HepG2 (cell line): ENCODE data around the gene PPP4C. TPM values are rescaled to one million over a fixed set of nuclear protein-coding genes. Genes with fewer than 3 reads are reported as not detected.

ENCODE experiments used
- ADNP ChIP-seq: sonication (generic); formaldehyde crosslinking; IDR thresholded peaks from 2 replicates; pipeline ENCODE4 v1.4.0; 2020; ENCODE audit warnings: missing genetic modification reagents
- EEA1 ChIP-seq: sonication (generic); formaldehyde crosslinking; IDR thresholded peaks from 2 replicates; pipeline ENCODE4 v1.5.1; 2020; ENCODE audit warnings: mild to moderate bottlenecking, missing genetic modification reagents, borderline replicate concordance
- ELK4 ChIP-seq: sonication (generic); formaldehyde crosslinking; IDR thresholded peaks from 2 replicates; pipeline ENCODE4 v1.9.0; 2021; ENCODE audit warnings: missing genetic modification reagents, borderline replicate concordance
- KDM2A ChIP-seq: sonication (generic); formaldehyde crosslinking; IDR thresholded peaks from 2 replicates; pipeline ENCODE4 v1.4.0; 2020; ENCODE audit warnings: low read depth, missing genetic modification reagents, borderline replicate concordance
- MED1 ChIP-seq: sonication (generic); formaldehyde crosslinking; IDR thresholded peaks from 2 replicates; pipeline ENCODE4 v1.4.0; 2020; ENCODE audit warnings: missing genetic modification reagents
- MIER2 ChIP-seq: IDR thresholded peaks from 2 replicates; pipeline ENCODE4 v1.6.1; 2016; ENCODE audit warnings: missing biosample characterization, missing genetic modification reagents
- MLXIP ChIP-seq: sonication (generic); formaldehyde crosslinking; IDR thresholded peaks from 2 replicates; pipeline ENCODE4 v1.9.0; 2021; ENCODE audit warnings: missing genetic modification reagents, borderline replicate concordance
- MTA1 ChIP-seq: sonication (generic); formaldehyde crosslinking; IDR thresholded peaks from 2 replicates; pipeline ENCODE4 v1.4.0; 2020; ENCODE audit warnings: missing genetic modification reagents, mild to moderate bottlenecking, borderline replicate concordance
- NCOA2 ChIP-seq: sonication (generic); formaldehyde crosslinking; IDR thresholded peaks from 2 replicates; pipeline ENCODE4 v1.8.0; 2022; ENCODE audit warnings: inconsistent platforms
- NFRKB ChIP-seq: fragments of 450-650 bp; IDR thresholded peaks from 2 replicates; pipeline ENCODE4 v1.6.1; 2017
- NFYC ChIP-seq: IDR thresholded peaks from 2 replicates; pipeline ENCODE4 v1.6.1; 2016; ENCODE audit warnings: missing genetic modification reagents, missing compliant biosample characterization
- NR2F1 ChIP-seq, 2 experiments: fragments of 450-650 bp in 1 of 2; formaldehyde crosslinking in 1 of 2; IDR thresholded peaks; 2 replicates each; pipeline versions ENCODE4 v1.5.0 to v1.6.1; 2016 to 2020; ENCODE audit warnings: mild to moderate bottlenecking in 1 of 2, missing compliant biosample characterization in 1 of 2, missing genetic modification reagents in 1 of 2, moderate library complexity in 1 of 2
- PITX1 ChIP-seq: sonication (generic); formaldehyde crosslinking; IDR thresholded peaks from 2 replicates; pipeline ENCODE4 v1.5.1; 2020; ENCODE audit warnings: mild to moderate bottlenecking, missing genetic modification reagents
- SMAD3 ChIP-seq: sonication (generic); formaldehyde crosslinking; IDR thresholded peaks from 2 replicates; pipeline ENCODE4 v1.4.0; 2020; ENCODE audit warnings: missing genetic modification reagents
- SMC3 ChIP-seq: IDR thresholded peaks from 2 replicates; pipeline ENCODE4 v1.6.1; 2011; ENCODE audit warnings: low read length, improper control_type of control experiment
- SP4 ChIP-seq: sonication (generic); formaldehyde crosslinking; IDR thresholded peaks from 2 replicates; pipeline ENCODE4 v1.8.1; 2023; ENCODE audit warnings: mild to moderate bottlenecking, missing genetic modification reagents
- TBL1XR1 ChIP-seq: fragments of 150-350 bp; IDR thresholded peaks from 2 replicates; pipeline ENCODE4 v1.6.1; 2014; ENCODE audit warnings: borderline replicate concordance, low read length; ENCODE audit not compliant: partially characterized antibody
- ZMYM3 ChIP-seq: sonication (generic); formaldehyde crosslinking; IDR thresholded peaks from 2 replicates; pipeline ENCODE4 v1.5.1; 2020; ENCODE audit warnings: mild to moderate bottlenecking, missing genetic modification reagents
- ZNF253 ChIP-seq: sonication (generic); formaldehyde crosslinking; IDR thresholded peaks from 2 replicates; pipeline ENCODE4 v1.8.0; 2022; ENCODE audit warnings: mild to moderate bottlenecking, missing genetic modification reagents, borderline replicate concordance
- ZNF496 ChIP-seq: sonication (generic); formaldehyde crosslinking; IDR thresholded peaks from 2 replicates; pipeline ENCODE4 v1.8.1; 2023; ENCODE audit warnings: mild to moderate bottlenecking, moderate library complexity, missing genetic modification reagents; ENCODE audit not compliant: insufficient replicate concordance
- ZNF660 ChIP-seq: sonication (generic); formaldehyde crosslinking; IDR thresholded peaks from 2 replicates; pipeline ENCODE4 v1.5.1; 2020; ENCODE audit warnings: mild to moderate bottlenecking, low read depth, missing genetic modification reagents, borderline replicate concordance
- ZNF747 ChIP-seq: sonication (generic); formaldehyde crosslinking; IDR thresholded peaks from 2 replicates; pipeline ENCODE4 v1.8.1; 2023; ENCODE audit warnings: missing genetic modification reagents, mild to moderate bottlenecking, borderline replicate concordance
- ZNF839 ChIP-seq: sonication (generic); formaldehyde crosslinking; IDR thresholded peaks from 2 replicates; pipeline ENCODE4 v1.4.0; 2020; ENCODE audit warnings: missing genetic modification reagents, mild to moderate bottlenecking, borderline replicate concordance
- ZNF879 ChIP-seq: sonication (generic); formaldehyde crosslinking; IDR thresholded peaks from 2 replicates; pipeline ENCODE4 v1.8.1; 2023; ENCODE audit warnings: missing genetic modification reagents
- ZXDC ChIP-seq: sonication (generic); formaldehyde crosslinking; IDR thresholded peaks from 2 replicates; pipeline ENCODE4 v1.5.0; 2020; ENCODE audit warnings: mild to moderate bottlenecking, missing genetic modification reagents
- polyA plus RNA-seq, 8 experiments: library from polyadenylated mRNA; depleted of rRNA in 3 of 8; stranded (reverse) in 7 of 8; unstranded in 1 of 8; fragments of >200 nt; fragmentation: Illumina TruSeq in 4 of 8; extraction: Trizol in 4 of 8; gene quantifications; 2 replicates each; pipeline versions ENCODE4 v1.2.1 to v1.2.3, GENCODE V29; 2011 to 2016; ENCODE audit warnings: low read depth in 4 of 8, missing spikeins in 1 of 8, mixed read lengths in 1 of 8; ENCODE audit not compliant: insufficient read depth in 1 of 8
- total RNA-seq, 5 experiments: library from RNA; depleted of rRNA; stranded (reverse); fragments of >200 nt; fragmentation: Illumina TruSeq; extraction: Trizol; gene quantifications; 2 replicates each; pipeline ENCODE4 v1.2.3, GENCODE V29; 2016; ENCODE audit warnings: low read depth in 1 of 5

PPP4C gene
- total and polyA plus RNA-seq, 2 of the 13 experiments (the other 11 are each of a cell fraction or from before 2014, with no cell fraction given), result 176 to 220 TPM

GRCh38 chr16:30063278-30063892, 12.4 kb upstream of the PPP4C start (continued):
- TF ChIP-seq ZNF747 (CRISPR knock-in tag) (peak; percentile 10; the same call in 1 of the 2 replicates), TBL1XR1 (no peak), NCOA2 (0 out of 2 replicates have a peak, but pooled peaks have one; percentile 9), KDM2A (CRISPR knock-in tag) (no peak), MTA1 (CRISPR knock-in tag) (no peak), ELK4 (0 out of 2 replicates have a peak, but pooled peaks have one; percentile 64), NFRKB (no peak), SP4 (no peak), ZNF253 (CRISPR knock-in tag) (0 out of 2 replicates have a peak, but pooled peaks have one; percentile 5), SMC3 (no peak), MED1 (CRISPR knock-in tag) (0 out of 2 replicates have a peak, but pooled peaks have one; percentile 1), NFYC (CRISPR knock-in tag) (no peak), MIER2 (no peak), ADNP (CRISPR knock-in tag) (0 out of 2 replicates have a peak, but pooled peaks have one; percentile 11), NR2F1 (CRISPR knock-in tag; IDR thresholded peaks at IDR 0.05) (0 out of 4 replicates have a peak, but pooled peaks of 1 of the 2 experiments have one; percentile 19), MLXIP (CRISPR knock-in tag) (no peak), ZNF879 (CRISPR knock-in tag) (no peak), EEA1 (CRISPR knock-in tag) (no peak; the same call in 1 of the 2 replicates), ZNF839 (0 out of 2 replicates have a peak, but pooled peaks have one; percentile 66), ZNF496 (CRISPR knock-in tag) (no peak), ZXDC (CRISPR knock-in tag) (no peak), ZNF660 (CRISPR knock-in tag) (no peak), SMAD3 (CRISPR knock-in tag) (no peak), PITX1 (CRISPR knock-in tag) (no peak), ZMYM3 (CRISPR knock-in tag) (peak; percentile 80)
